Osteocyte (in vitro differentiated cells): ENCODE results near the gene FARS2. TPM values are rescaled to one million over a fixed set of nuclear protein-coding genes. Genes with fewer than 3 reads are reported as not detected.

Experiments used
- DNase-seq: peaks from one replicate; pipeline ENCODE4 v3.0.0; 2021; ENCODE audit warnings: mixed read lengths; ENCODE audit not compliant: unreplicated experiment; ENCODE audit errors: extremely low spot score
- H3K27ac Mint-ChIP-seq: one replicate; pipeline ENCODE4 v1.8.0; 2021; ENCODE audit warnings: mild to moderate bottlenecking, mixed read lengths; ENCODE audit not compliant: unreplicated experiment
- H3K27me3 Mint-ChIP-seq: one replicate; pipeline ENCODE4 v1.8.0; 2021; ENCODE audit warnings: mixed read lengths; ENCODE audit not compliant: unreplicated experiment
- H3K36me3 Mint-ChIP-seq: one replicate; pipeline ENCODE4 v1.8.0; 2021; ENCODE audit warnings: mixed read lengths; ENCODE audit not compliant: unreplicated experiment
- H3K4me1 Mint-ChIP-seq: one replicate; pipeline ENCODE4 v1.8.0; 2021; ENCODE audit warnings: mixed read lengths; ENCODE audit not compliant: unreplicated experiment
- H3K4me3 Mint-ChIP-seq: one replicate; pipeline ENCODE4 v1.8.0; 2021; ENCODE audit warnings: mild to moderate bottlenecking, moderate library complexity, mixed read lengths; ENCODE audit not compliant: unreplicated experiment
- H3K9me3 Mint-ChIP-seq: one replicate; pipeline ENCODE4 v1.8.0; 2021; ENCODE audit warnings: mixed read lengths; ENCODE audit not compliant: unreplicated experiment
- total RNA-seq: library from RNA; stranded (reverse); gene quantifications from 2 replicates; pipeline ENCODE4 v1.2.1, GENCODE V29; 2021
- TF ChIP-seq, protein P1 (sequence below): fragments of 200-600 bp; sonication (generic); IDR thresholded peaks from 2 replicates; pipeline ENCODE4 v1.5.0; 2021; ENCODE audit warnings: antibody characterized with exemption, mild to moderate bottlenecking, moderate library complexity

The FARS2 gene
- total RNA-seq, 1 donor from 2014 or later = 17.4 TPM

DNA sequence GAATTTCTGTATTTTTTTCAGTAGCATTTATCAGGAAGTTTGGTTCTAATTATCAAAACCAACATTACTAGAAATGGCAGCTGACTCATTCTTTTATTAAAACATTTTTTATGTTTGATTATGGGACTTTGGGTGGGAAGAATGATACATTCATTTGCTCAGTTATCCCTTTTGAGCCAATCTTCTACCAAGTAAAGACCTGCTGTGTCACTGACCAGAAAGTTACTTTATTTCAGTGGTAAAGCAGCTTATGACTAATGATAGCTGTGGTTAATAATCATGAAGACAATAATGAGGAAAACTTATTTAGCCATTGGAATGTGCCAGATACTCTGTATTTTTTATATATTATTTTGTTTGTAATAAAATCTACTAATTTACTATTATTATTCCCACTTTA, 142.3 kb downstream of the FARS2 start:
- H3K27me3 Mint-ChIP-seq = no peaks in the 10 kb centered on the region
- no peak overlapping the region for H3K27ac Mint-ChIP-seq
- H3K4me1 Mint-ChIP-seq = peaks cover 13% of the 10 kb centered on the region
- H3K36me3 Mint-ChIP-seq = peaks cover 19% of the 10 kb centered on the region
- H3K9me3 Mint-ChIP-seq = peaks cover 20% of the 10 kb centered on the region
- H3K4me3 Mint-ChIP-seq = no peak overlapping the region
- no peak for DNase-seq
- TF ChIP-seq, protein P1, sequence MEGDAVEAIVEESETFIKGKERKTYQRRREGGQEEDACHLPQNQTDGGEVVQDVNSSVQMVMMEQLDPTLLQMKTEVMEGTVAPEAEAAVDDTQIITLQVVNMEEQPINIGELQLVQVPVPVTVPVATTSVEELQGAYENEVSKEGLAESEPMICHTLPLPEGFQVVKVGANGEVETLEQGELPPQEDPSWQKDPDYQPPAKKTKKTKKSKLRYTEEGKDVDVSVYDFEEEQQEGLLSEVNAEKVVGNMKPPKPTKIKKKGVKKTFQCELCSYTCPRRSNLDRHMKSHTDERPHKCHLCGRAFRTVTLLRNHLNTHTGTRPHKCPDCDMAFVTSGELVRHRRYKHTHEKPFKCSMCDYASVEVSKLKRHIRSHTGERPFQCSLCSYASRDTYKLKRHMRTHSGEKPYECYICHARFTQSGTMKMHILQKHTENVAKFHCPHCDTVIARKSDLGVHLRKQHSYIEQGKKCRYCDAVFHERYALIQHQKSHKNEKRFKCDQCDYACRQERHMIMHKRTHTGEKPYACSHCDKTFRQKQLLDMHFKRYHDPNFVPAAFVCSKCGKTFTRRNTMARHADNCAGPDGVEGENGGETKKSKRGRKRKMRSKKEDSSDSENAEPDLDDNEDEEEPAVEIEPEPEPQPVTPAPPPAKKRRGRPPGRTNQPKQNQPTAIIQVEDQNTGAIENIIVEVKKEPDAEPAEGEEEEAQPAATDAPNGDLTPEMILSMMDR = no peak

DNA sequence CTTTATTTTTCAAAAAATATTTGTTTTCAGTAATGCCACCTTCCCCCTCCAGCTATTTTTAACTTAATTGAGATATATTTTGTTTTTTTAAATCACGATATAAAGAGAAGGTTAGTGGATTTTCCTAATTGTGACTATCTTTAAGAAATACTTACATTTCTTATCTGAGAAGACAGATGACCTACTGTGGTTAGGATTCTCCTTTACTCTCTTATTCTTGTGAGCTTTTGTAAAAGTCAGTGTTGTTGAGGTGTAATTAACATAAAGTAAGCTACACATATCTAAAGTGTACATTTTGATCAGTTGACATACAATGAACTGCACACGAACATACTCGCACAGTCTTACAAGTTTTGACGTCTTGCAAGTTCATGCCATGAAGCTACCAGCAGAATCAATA, 144.7 kb downstream of the FARS2 start:
- Mint-ChIP-seq H3K27ac (no peak overlapping the region), H3K4me3 (no peak overlapping the region), H3K4me1 (peaks cover 14% of the 10 kb centered on the region), H3K9me3 (peaks cover 18% of the 10 kb centered on the region), H3K27me3 (no peaks in the 10 kb centered on the region), H3K36me3 (peaks cover 19% of the 10 kb centered on the region)
- no peak for DNase-seq
- TF ChIP-seq, protein P1 = no peak

DNA sequence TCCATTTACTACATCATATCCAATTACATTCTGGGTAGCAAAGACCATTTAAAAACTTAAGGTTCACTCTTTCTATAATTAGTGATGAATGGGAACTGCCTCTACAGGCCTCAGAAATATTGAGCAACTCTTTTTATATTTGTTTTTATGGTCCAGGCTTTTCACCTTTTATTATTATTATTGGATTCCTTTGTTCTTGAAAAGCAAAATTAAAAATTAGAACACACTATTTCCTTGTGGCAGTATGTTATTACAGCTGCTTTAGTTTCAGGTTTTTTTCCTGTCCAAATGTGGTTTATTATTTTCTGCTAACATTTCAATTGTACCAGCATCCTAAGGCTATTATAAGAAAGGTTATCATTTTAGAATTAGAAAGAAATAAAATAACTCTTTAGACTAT, 150.1 kb downstream of the FARS2 start:
- peaks cover 19% of the 10 kb centered on the region for H3K4me1 Mint-ChIP-seq
- no peaks in the 10 kb centered on the region for H3K9me3 Mint-ChIP-seq
- DNase-seq = no peak
- peaks cover 6% of the 10 kb centered on the region for H3K36me3 Mint-ChIP-seq
- no peaks in the 10 kb centered on the region for H3K27me3 Mint-ChIP-seq
- peak overlapping the region; percentile 31 for H3K27ac Mint-ChIP-seq
- TF ChIP-seq, protein P1 = no peak
- H3K4me3 Mint-ChIP-seq = no peak overlapping the region

DNA sequence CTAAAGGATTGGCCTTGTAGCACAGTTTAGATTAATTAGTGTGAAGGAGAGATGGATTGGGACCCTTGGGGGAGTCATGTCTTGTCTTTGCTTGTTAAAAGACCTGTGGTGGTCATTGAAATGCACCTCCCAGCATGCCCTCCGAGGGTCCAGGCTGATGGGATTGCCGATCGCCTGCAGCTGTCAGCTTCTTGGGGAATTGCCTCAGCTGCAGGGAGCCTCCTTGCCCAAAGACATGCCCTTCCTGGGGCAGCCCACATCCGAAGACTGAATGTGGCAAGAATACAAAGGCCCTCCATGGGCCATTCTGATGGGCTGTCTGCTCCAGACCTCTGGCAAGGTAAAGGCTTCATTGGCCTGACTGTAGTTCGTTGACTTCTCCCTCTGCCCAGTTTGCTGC, 150.7 kb downstream of the FARS2 start:
- Mint-ChIP-seq H3K27ac (no peak overlapping the region), H3K27me3 (no peaks in the 10 kb centered on the region), H3K4me3 (no peak overlapping the region), H3K36me3 (peaks cover 4% of the 10 kb centered on the region), H3K4me1 (peaks cover 19% of the 10 kb centered on the region), H3K9me3 (no peaks in the 10 kb centered on the region)
- DNase-seq = no peak
- TF ChIP-seq, protein P1 = no peak

DNA sequence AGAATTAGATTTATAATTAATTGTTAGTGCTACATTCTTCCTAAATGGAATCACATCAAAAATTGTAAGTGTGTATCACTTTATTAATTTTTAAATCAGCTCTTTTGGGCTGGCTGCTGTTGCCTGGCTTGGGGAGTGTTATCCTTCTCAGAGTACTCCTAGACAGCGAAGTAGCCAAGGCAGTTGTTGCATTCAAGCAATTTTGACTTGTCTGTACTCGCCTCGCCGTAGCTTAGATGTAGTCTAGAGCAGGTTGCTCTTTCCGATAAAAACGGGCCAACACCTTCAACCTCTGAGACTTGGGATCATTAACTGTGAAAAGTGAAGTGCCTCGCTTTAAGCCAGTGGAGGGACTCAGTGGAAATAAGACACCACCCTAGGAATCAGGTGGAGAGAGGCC, 151.3 kb downstream of the FARS2 start:
- peaks cover 6% of the 10 kb centered on the region for H3K36me3 Mint-ChIP-seq
- DNase-seq = no peak

More for the DNA sequence above, 151.3 kb downstream of the FARS2 start:
- Mint-ChIP-seq H3K27ac (no peak overlapping the region), H3K4me3 (no peak overlapping the region), H3K9me3 (peaks cover 3% of the 10 kb centered on the region), H3K27me3 (no peaks in the 10 kb centered on the region), H3K4me1 (peaks cover 19% of the 10 kb centered on the region)
- TF ChIP-seq, protein P1 = no peak
